ENCODE results near the gene RAB6B. TPM values are rescaled to one million over a fixed set of nuclear protein-coding genes. Genes with fewer than 3 reads are reported as not detected.

RAB6B gene
- total RNA-seq, 1 experiment from 2014 or later = 18.0 TPM

DNA sequence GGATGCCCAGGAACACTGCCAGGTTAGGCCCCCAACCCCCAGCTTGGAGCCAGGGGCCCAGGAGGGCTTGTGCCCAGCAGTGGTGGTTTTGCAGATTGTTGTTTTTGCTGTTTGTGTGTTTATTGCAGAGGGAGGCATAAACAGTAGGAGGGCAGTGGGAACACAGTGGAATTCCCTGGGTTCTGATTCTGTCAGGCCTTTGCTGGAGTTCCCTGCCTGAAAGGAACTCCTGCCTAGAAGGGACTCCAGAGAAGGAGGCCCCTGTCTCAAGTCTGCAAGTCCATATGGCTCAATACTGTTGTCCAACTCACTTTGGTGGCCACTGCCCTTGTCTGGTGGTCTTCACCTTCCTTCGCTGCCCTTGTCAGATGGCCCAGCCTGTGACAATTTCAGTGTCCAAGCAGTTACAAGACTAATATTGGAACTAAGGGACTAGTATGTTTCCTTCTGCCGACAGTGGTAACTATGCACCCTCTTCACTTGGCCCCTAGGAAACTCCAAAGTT lies 47.4 kb upstream of the RAB6B start:
- no peak for ATAC-seq
- POLR2A ChIA-PET = no interaction called here
- Mint-ChIP-seq H3K27me3 (ENCODE audit: low read depth) (peaks cover under 1% of the 10 kb centered on the region; the same call in 1 of the 2 replicates), H3K27ac (no peak overlapping the region), H3K4me1 (peaks cover 13% of the 10 kb centered on the region), H3K9me3 (no peaks in the 10 kb centered on the region), H3K4me3 (no peak overlapping the region), H3K36me3 (no peaks in the 10 kb centered on the region)
- CTCF ChIA-PET = no interaction called here
- TF ChIP-seq, protein P1, sequence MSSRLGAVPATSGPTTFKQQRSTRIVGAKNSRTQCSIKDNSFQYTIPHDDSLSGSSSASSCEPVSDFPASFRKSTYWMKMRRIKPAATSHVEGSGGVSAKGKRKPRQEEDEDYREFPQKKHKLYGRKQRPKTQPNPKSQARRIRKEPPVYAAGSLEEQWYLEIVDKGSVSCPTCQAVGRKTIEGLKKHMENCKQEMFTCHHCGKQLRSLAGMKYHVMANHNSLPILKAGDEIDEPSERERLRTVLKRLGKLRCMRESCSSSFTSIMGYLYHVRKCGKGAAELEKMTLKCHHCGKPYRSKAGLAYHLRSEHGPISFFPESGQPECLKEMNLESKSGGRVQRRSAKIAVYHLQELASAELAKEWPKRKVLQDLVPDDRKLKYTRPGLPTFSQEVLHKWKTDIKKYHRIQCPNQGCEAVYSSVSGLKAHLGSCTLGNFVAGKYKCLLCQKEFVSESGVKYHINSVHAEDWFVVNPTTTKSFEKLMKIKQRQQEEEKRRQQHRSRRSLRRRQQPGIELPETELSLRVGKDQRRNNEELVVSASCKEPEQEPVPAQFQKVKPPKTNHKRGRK (CRISPR knock-in tag; IDR thresholded peaks at IDR 0.05; ENCODE audit: borderline replicate concordance) = no peak
- TF ChIP-seq, protein P2, sequence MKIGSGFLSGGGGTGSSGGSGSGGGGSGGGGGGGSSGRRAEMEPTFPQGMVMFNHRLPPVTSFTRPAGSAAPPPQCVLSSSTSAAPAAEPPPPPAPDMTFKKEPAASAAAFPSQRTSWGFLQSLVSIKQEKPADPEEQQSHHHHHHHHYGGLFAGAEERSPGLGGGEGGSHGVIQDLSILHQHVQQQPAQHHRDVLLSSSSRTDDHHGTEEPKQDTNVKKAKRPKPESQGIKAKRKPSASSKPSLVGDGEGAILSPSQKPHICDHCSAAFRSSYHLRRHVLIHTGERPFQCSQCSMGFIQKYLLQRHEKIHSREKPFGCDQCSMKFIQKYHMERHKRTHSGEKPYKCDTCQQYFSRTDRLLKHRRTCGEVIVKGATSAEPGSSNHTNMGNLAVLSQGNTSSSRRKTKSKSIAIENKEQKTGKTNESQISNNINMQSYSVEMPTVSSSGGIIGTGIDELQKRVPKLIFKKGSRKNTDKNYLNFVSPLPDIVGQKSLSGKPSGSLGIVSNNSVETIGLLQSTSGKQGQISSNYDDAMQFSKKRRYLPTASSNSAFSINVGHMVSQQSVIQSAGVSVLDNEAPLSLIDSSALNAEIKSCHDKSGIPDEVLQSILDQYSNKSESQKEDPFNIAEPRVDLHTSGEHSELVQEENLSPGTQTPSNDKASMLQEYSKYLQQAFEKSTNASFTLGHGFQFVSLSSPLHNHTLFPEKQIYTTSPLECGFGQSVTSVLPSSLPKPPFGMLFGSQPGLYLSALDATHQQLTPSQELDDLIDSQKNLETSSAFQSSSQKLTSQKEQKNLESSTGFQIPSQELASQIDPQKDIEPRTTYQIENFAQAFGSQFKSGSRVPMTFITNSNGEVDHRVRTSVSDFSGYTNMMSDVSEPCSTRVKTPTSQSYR (CRISPR knock-in tag; IDR thresholded peaks at IDR 0.05) = no peak
- TF ChIP-seq, protein P3, sequence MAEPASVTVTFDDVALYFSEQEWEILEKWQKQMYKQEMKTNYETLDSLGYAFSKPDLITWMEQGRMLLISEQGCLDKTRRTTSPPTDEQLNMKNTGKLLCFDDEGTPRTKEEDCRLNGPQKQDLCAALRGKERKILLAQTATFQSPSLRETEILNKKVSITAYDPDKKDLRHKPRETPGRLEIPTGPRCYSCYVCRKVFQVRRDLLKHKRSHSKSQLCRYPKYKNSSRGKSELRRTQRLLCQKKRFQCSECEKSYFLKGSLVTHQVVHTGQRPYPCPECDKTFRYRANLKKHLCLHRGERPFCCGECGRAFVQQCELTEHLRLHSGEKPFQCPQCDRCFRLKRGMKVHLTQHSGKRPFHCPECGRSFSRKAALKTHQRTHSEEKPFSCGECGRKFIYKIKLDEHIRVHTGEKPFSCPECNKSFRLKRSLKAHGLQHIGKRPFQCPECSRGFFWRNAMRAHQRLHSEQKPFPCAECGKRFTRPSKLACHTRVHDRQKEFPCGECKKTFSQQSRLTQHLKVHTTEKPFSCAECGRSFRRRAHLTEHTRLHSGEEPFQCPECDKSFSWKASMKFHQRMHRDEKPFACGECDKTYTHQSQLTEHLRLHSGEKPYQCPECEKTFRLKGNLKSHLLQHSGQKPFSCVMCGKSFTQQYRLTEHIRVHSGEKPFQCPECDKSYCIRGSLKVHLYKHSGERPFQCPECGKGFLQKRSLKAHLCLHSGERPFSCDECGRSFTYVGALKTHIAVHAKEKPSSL (CRISPR knock-in tag; conservative IDR thresholded peaks at IDR 0.05) = no peak
- TF ChIP-seq, protein P4, sequence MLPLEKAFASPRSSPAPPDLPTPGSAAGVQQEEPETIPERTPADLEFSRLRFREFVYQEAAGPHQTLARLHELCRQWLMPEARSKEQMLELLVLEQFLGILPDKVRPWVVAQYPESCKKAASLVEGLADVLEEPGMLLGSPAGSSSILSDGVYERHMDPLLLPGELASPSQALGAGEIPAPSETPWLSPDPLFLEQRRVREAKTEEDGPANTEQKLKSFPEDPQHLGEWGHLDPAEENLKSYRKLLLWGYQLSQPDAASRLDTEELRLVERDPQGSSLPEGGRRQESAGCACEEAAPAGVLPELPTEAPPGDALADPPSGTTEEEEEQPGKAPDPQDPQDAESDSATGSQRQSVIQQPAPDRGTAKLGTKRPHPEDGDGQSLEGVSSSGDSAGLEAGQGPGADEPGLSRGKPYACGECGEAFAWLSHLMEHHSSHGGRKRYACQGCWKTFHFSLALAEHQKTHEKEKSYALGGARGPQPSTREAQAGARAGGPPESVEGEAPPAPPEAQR (CRISPR knock-in tag; IDR thresholded peaks at IDR 0.05) = no peak
- no peak for DNase-seq (ENCODE audit: low spot score)

DNA sequence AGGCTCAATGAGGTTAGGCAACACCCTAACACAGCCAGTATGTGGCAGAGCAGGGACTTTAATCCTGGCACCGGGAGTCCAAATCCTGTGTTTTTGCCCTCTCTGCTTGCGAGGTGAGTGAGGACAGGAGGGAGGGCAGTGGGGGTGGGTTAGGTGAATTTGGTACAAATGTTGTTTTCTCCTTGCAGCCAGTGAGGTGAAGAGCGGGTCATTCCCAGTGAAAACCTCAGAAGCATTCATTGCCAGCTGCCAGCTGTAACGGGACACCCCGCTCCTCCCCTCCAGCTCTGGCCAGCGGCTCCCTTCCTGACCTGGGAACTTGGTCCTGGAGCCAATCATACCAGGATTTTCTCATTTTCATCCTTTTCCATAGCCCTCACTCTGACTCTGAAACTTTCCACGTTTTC lies 45.7 kb upstream of the RAB6B start:
- H3K4me1 Mint-ChIP-seq = peaks cover 22% of the 10 kb centered on the region
- POLR2A ChIA-PET = no interaction called here
- H3K27ac Mint-ChIP-seq = no peak overlapping the region
- H3K4me3 Mint-ChIP-seq = no peak overlapping the region
- DNase-seq (ENCODE audit: low spot score) = no peak
- ATAC-seq = peak; percentile 66
- no peaks in the 10 kb centered on the region for H3K36me3 Mint-ChIP-seq
- H3K27me3 Mint-ChIP-seq (ENCODE audit: low read depth) = no peaks in the 10 kb centered on the region
- CTCF ChIA-PET = interaction anchor here (1.0 to 1.5 kb wide), 3 partner anchors 23 to 270 kb away, joined by 3 to 4 read pairs (median 3); no protein-coding TSS in a partner anchor
- no peaks in the 10 kb centered on the region for H3K9me3 Mint-ChIP-seq
- TF ChIP-seq, protein P5, sequence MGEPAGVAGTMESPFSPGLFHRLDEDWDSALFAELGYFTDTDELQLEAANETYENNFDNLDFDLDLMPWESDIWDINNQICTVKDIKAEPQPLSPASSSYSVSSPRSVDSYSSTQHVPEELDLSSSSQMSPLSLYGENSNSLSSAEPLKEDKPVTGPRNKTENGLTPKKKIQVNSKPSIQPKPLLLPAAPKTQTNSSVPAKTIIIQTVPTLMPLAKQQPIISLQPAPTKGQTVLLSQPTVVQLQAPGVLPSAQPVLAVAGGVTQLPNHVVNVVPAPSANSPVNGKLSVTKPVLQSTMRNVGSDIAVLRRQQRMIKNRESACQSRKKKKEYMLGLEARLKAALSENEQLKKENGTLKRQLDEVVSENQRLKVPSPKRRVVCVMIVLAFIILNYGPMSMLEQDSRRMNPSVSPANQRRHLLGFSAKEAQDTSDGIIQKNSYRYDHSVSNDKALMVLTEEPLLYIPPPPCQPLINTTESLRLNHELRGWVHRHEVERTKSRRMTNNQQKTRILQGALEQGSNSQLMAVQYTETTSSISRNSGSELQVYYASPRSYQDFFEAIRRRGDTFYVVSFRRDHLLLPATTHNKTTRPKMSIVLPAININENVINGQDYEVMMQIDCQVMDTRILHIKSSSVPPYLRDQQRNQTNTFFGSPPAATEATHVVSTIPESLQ (CRISPR knock-in tag; IDR thresholded peaks at IDR 0.05) = no peak
- TF ChIP-seq RORB (CRISPR knock-in tag; IDR thresholded peaks at IDR 0.05) = no peak
- TF ChIP-seq, protein P6, sequence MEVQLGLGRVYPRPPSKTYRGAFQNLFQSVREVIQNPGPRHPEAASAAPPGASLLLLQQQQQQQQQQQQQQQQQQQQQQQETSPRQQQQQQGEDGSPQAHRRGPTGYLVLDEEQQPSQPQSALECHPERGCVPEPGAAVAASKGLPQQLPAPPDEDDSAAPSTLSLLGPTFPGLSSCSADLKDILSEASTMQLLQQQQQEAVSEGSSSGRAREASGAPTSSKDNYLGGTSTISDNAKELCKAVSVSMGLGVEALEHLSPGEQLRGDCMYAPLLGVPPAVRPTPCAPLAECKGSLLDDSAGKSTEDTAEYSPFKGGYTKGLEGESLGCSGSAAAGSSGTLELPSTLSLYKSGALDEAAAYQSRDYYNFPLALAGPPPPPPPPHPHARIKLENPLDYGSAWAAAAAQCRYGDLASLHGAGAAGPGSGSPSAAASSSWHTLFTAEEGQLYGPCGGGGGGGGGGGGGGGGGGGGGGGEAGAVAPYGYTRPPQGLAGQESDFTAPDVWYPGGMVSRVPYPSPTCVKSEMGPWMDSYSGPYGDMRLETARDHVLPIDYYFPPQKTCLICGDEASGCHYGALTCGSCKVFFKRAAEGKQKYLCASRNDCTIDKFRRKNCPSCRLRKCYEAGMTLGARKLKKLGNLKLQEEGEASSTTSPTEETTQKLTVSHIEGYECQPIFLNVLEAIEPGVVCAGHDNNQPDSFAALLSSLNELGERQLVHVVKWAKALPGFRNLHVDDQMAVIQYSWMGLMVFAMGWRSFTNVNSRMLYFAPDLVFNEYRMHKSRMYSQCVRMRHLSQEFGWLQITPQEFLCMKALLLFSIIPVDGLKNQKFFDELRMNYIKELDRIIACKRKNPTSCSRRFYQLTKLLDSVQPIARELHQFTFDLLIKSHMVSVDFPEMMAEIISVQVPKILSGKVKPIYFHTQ (CRISPR knock-in tag; IDR thresholded peaks at IDR 0.05) = no peak
- TF ChIP-seq KAT7 (CRISPR knock-in tag; IDR thresholded peaks at IDR 0.05; ENCODE audit: borderline replicate concordance) = no peak
- no peak for TF ChIP-seq JAZF1 (CRISPR knock-in tag; IDR thresholded peaks at IDR 0.05)
- TF ChIP-seq, protein P2 (CRISPR knock-in tag; IDR thresholded peaks at IDR 0.05) = no peak
- TF ChIP-seq, protein P7, sequence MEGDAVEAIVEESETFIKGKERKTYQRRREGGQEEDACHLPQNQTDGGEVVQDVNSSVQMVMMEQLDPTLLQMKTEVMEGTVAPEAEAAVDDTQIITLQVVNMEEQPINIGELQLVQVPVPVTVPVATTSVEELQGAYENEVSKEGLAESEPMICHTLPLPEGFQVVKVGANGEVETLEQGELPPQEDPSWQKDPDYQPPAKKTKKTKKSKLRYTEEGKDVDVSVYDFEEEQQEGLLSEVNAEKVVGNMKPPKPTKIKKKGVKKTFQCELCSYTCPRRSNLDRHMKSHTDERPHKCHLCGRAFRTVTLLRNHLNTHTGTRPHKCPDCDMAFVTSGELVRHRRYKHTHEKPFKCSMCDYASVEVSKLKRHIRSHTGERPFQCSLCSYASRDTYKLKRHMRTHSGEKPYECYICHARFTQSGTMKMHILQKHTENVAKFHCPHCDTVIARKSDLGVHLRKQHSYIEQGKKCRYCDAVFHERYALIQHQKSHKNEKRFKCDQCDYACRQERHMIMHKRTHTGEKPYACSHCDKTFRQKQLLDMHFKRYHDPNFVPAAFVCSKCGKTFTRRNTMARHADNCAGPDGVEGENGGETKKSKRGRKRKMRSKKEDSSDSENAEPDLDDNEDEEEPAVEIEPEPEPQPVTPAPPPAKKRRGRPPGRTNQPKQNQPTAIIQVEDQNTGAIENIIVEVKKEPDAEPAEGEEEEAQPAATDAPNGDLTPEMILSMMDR (IDR thresholded peaks at IDR 0.05) = no peak
- TF ChIP-seq, protein P4 (CRISPR knock-in tag; IDR thresholded peaks at IDR 0.05) = no peak
- TF ChIP-seq, protein P8, sequence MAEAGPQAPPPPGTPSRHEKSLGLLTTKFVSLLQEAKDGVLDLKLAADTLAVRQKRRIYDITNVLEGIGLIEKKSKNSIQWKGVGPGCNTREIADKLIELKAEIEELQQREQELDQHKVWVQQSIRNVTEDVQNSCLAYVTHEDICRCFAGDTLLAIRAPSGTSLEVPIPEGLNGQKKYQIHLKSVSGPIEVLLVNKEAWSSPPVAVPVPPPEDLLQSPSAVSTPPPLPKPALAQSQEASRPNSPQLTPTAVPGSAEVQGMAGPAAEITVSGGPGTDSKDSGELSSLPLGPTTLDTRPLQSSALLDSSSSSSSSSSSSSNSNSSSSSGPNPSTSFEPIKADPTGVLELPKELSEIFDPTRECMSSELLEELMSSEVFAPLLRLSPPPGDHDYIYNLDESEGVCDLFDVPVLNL (CRISPR knock-in tag; IDR thresholded peaks at IDR 0.05; ENCODE audit: borderline replicate concordance, low read depth) = no peak
